Neuron (in vitro differentiated cells): ENCODE measurements around the gene CALCOCO1.
"Not testable (repeated sequence)": the region's sequence is repeated elsewhere in the genome, so short reads cannot be mapped to it uniquely, and the experiment has no call there.

Source experiments
- H2AFZ ChIP-seq: one replicate; pipeline ENCODE4 v1.6.1; 2013; ENCODE audit warnings: low read depth, mild to moderate bottlenecking, inconsistent platforms, low read length, moderate library complexity
- H3K27me3 ChIP-seq: one replicate; pipeline ENCODE4 v1.6.1; 2013; ENCODE audit warnings: low read length; ENCODE audit not compliant: insufficient read depth
- H3K36me3 ChIP-seq: one replicate; pipeline ENCODE4 v1.6.1; 2013; ENCODE audit warnings: low read length; ENCODE audit not compliant: insufficient read depth
- H3K4me1 ChIP-seq: one replicate; pipeline ENCODE4 v1.6.1; 2013; ENCODE audit warnings: low read length; ENCODE audit not compliant: insufficient read depth
- H3K4me3 ChIP-seq: 2 replicates; pipeline ENCODE4 v1.5.1; 2013; ENCODE audit warnings: mild to moderate bottlenecking, low read length, moderate library complexity
- H3K9me3 ChIP-seq: one replicate; pipeline ENCODE4 v1.6.1; 2013; ENCODE audit warnings: low read length

CALCOCO1 gene

GRCh38 chr12:53727310-53728041 is at the start of gene CALCOCO1:
Gene CALCOCO1, minus strand, starts transcription at chr12:53727452. Its CDS starts 2,210 bp downstream, at chr12:53725242.
- peak within 1 kb of the TSS; percentile 68 for H2AFZ ChIP-seq
- no peaks in the 10 kb centered on the region for H3K27me3 ChIP-seq
- H3K36me3 ChIP-seq, result peaks cover 14% of the 10 kb centered on the region
- H3K4me1 ChIP-seq, result peaks cover 17% of the 10 kb centered on the region
- H3K4me3 ChIP-seq, result peak within 1 kb of the TSS; percentile 76
- H3K9me3 ChIP-seq, result no peaks in the 10 kb centered on the region

- Histone ChIP-seq H3K9me3 (no peaks in the 10 kb centered on the region), H3K36me3 (no peaks in the 10 kb centered on the region), H3K4me1 (no peaks in the 10 kb centered on the region), H3K4me3 (no peak overlapping the region), H3K27me3 (peaks cover 41% of the 10 kb centered on the region), H2AFZ (no peak overlapping the region)
Measured at GRCh38 chr12:53776872-53777271, 49.6 kb upstream of the CALCOCO1 start.

- Histone ChIP-seq H3K27me3 (peaks cover 38% of the 10 kb centered on the region), H3K4me3 (no peak overlapping the region), H3K36me3 (no peaks in the 10 kb centered on the region), H2AFZ (no peak overlapping the region), H3K9me3 (no peaks in the 10 kb centered on the region), H3K4me1 (no peaks in the 10 kb centered on the region)
Measured at GRCh38 chr12:53775478-53776145, 48.4 kb upstream of the CALCOCO1 start.

GRCh38 chr12:53770281-53770680 is 43.0 kb upstream of the CALCOCO1 start:
- peaks cover 43% of the 10 kb centered on the region for H3K27me3 ChIP-seq
- no peak overlapping the region for H2AFZ ChIP-seq
- no peaks in the 10 kb centered on the region for H3K9me3 ChIP-seq
- no peaks in the 10 kb centered on the region for H3K36me3 ChIP-seq
- no peak overlapping the region for H3K4me3 ChIP-seq
- no peaks in the 10 kb centered on the region for H3K4me1 ChIP-seq

- Histone ChIP-seq H3K27me3 (peaks cover 47% of the 10 kb centered on the region), H2AFZ (no peak overlapping the region), H3K36me3 (no peaks in the 10 kb centered on the region), H3K4me1 (no peaks in the 10 kb centered on the region), H3K9me3 (no peaks in the 10 kb centered on the region), H3K4me3 (no peak overlapping the region)
Measured at GRCh38 chr12:53768976-53769375, 41.7 kb upstream of the CALCOCO1 start.

- peaks cover 54% of the 10 kb centered on the region for H3K27me3 ChIP-seq
Measured at GRCh38 chr12:53766881-53767280, 39.6 kb upstream of the CALCOCO1 start.

GRCh38 chr12:53765891-53766290 is 38.6 kb upstream of the CALCOCO1 start:
- peaks cover 50% of the 10 kb centered on the region for H3K27me3 ChIP-seq

More at GRCh38 chr12:53766881-53767280, 39.6 kb upstream of the CALCOCO1 start:
- Histone ChIP-seq H3K36me3 (no peaks in the 10 kb centered on the region), H3K4me1 (no peaks in the 10 kb centered on the region), H2AFZ (no peak overlapping the region), H3K4me3 (no peak overlapping the region), H3K9me3 (no peaks in the 10 kb centered on the region)

GRCh38 chr12:53764615-53765014 is 37.4 kb upstream of the CALCOCO1 start:
- Histone ChIP-seq H3K27me3 (peaks cover 52% of the 10 kb centered on the region), H3K36me3 (no peaks in the 10 kb centered on the region), H3K4me1 (no peaks in the 10 kb centered on the region), H2AFZ (no peak overlapping the region), H3K4me3 (no peak overlapping the region), H3K9me3 (no peaks in the 10 kb centered on the region)

More at GRCh38 chr12:53765891-53766290, 38.6 kb upstream of the CALCOCO1 start:
- Histone ChIP-seq H2AFZ (no peak overlapping the region), H3K4me1 (no peaks in the 10 kb centered on the region), H3K4me3 (no peak overlapping the region), H3K9me3 (no peaks in the 10 kb centered on the region), H3K36me3 (no peaks in the 10 kb centered on the region)

- not testable (repeated sequence) for H2AFZ ChIP-seq, H3K4me3 ChIP-seq, H3K36me3 ChIP-seq, H3K9me3 ChIP-seq, H3K4me1 ChIP-seq
- H3K27me3 ChIP-seq, result peaks cover 60% of the 10 kb centered on the region
Measured at GRCh38 chr12:53762793-53763192, 35.5 kb upstream of the CALCOCO1 start.

- Histone ChIP-seq H3K9me3 (no peaks in the 10 kb centered on the region), H2AFZ (no peak overlapping the region), H3K27me3 (peaks cover 56% of the 10 kb centered on the region), H3K4me1 (peaks cover 4% of the 10 kb centered on the region), H3K36me3 (no peaks in the 10 kb centered on the region), H3K4me3 (no peak overlapping the region)
Measured at GRCh38 chr12:53761306-53761705, 34.1 kb upstream of the CALCOCO1 start.

- H3K36me3 ChIP-seq, result no peaks in the 10 kb centered on the region
- peaks cover 4% of the 10 kb centered on the region for H3K4me1 ChIP-seq
- no peak overlapping the region for H2AFZ ChIP-seq
- no peaks in the 10 kb centered on the region for H3K9me3 ChIP-seq
- H3K4me3 ChIP-seq, result no peak overlapping the region
- peaks cover 57% of the 10 kb centered on the region for H3K27me3 ChIP-seq
Measured at GRCh38 chr12:53759261-53759660, 32.0 kb upstream of the CALCOCO1 start.

- H3K4me3 ChIP-seq, result no peak overlapping the region
- peaks cover 4% of the 10 kb centered on the region for H3K4me1 ChIP-seq
- H3K36me3 ChIP-seq, result no peaks in the 10 kb centered on the region
- H3K27me3 ChIP-seq, result peaks cover 62% of the 10 kb centered on the region
- H3K9me3 ChIP-seq, result peaks cover under 1% of the 10 kb centered on the region
- H2AFZ ChIP-seq, result no peak overlapping the region
Measured at GRCh38 chr12:53758730-53759103, 31.5 kb upstream of the CALCOCO1 start.

GRCh38 chr12:53758081-53758729 is 31.0 kb upstream of the CALCOCO1 start:
- H3K27me3 ChIP-seq, result peaks cover 63% of the 10 kb centered on the region

More at GRCh38 chr12:53758081-53758729, 31.0 kb upstream of the CALCOCO1 start:
- H3K4me1 ChIP-seq, result peaks cover 4% of the 10 kb centered on the region
- H2AFZ ChIP-seq, result no peak overlapping the region
- no peaks in the 10 kb centered on the region for H3K36me3 ChIP-seq
- peaks cover 5% of the 10 kb centered on the region for H3K9me3 ChIP-seq
- no peak overlapping the region for H3K4me3 ChIP-seq
